Ovary (tissue), 3 donors: ENCODE measurements around the gene RFX4.

ENCODE experiments used
- POLR2A ChIP-seq: fragments of 450-650 bp; IDR thresholded peaks from one replicate; pipeline ENCODE4 v1.6.1; 2017; ENCODE audit warnings: antibody characterized with exemption, mild to moderate bottlenecking, moderate library complexity
- TF ChIP-seq, protein P1 (sequence below), 3 donors: fragments of 450-650 bp in 2 of 3; fragments of 200-600 bp in 1 of 3; IDR thresholded peaks; one replicate each; pipeline versions ENCODE4 v1.5.1 to v1.8.0; 2016 to 2022; ENCODE audit warnings: antibody characterized with exemption in 3 of 3, mild to moderate bottlenecking in 1 of 3
- donor health status: DM: no; HTN: no; CAD: no.

DNA sequence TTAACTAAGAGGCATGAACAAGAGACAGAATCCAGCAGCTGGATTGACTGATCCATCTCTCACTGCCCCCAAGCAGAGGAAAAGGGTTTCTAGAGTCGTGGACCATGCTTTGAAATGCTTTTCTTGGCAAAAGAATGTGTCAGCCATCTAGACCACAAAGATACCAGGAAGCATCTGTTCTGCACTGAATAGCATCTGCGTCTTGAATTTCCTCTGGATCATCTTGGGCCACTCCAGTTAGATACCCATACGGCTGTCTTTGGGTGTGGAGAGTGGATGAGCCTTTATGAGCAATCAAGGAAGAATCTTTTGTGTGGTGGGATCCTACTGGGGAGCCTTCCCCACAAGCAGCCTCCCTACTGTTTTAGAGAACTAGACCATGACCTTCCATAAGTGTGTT lies 16.0 kb upstream of the RFX4 start:
- TF ChIP-seq, protein P1, sequence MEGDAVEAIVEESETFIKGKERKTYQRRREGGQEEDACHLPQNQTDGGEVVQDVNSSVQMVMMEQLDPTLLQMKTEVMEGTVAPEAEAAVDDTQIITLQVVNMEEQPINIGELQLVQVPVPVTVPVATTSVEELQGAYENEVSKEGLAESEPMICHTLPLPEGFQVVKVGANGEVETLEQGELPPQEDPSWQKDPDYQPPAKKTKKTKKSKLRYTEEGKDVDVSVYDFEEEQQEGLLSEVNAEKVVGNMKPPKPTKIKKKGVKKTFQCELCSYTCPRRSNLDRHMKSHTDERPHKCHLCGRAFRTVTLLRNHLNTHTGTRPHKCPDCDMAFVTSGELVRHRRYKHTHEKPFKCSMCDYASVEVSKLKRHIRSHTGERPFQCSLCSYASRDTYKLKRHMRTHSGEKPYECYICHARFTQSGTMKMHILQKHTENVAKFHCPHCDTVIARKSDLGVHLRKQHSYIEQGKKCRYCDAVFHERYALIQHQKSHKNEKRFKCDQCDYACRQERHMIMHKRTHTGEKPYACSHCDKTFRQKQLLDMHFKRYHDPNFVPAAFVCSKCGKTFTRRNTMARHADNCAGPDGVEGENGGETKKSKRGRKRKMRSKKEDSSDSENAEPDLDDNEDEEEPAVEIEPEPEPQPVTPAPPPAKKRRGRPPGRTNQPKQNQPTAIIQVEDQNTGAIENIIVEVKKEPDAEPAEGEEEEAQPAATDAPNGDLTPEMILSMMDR (IDR thresholded peaks at IDR 0.05), result no peak
- TF ChIP-seq POLR2A, result no peak
